ENCODE results near the gene VARS2.

Gene VARS2

GRCh38 chr6:30881392-30882203, 32.4 kb upstream of the VARS2 start:
- DNase-seq: no peak
- Mint-ChIP-seq H3K4me3 (no peak overlapping the region), H3K27ac (peak overlapping the region; percentile 10), H3K27me3 (no peaks in the 10 kb centered on the region), H3K9me3 (no peaks in the 10 kb centered on the region), H3K36me3 (no peaks in the 10 kb centered on the region), H3K4me1 (peaks cover 59 to 87% of the 10 kb centered on the region in 2 donors)
- ATAC-seq (replicated peaks): no peak

- Mint-ChIP-seq H3K4me3 (no peak overlapping the region), H3K9me3 (no peaks in the 10 kb centered on the region), H3K36me3 (no peaks in the 10 kb centered on the region), H3K27ac (no peak overlapping the region), H3K27me3 (no peaks in the 10 kb centered on the region), H3K4me1 (peaks cover 60 to 83% of the 10 kb centered on the region in 2 donors)
- DNase-seq (no peak), ATAC-seq (replicated peaks) (no peak)
These were observed 31.8 kb upstream of the VARS2 start for GRCh38 chr6:30882204-30882758.

- Mint-ChIP-seq H3K9me3 (no peaks in the 10 kb centered on the region), H3K4me1 (peaks cover 54 to 80% of the 10 kb centered on the region in 2 donors), H3K36me3 (no peaks in the 10 kb centered on the region), H3K4me3 (peak overlapping the region; percentile 52 to 82), H3K27ac (peak overlapping the region; percentile 79), H3K27me3 (no peaks in the 10 kb centered on the region)
- DNase-seq: no peak
- ATAC-seq (replicated peaks): peak; percentile 41 to 55
These were observed 31.0 kb upstream of the VARS2 start for GRCh38 chr6:30882759-30883684.

GRCh38 chr6:30883685-30884520, 30.1 kb upstream of the VARS2 start, which contains the start of gene DDR1:
TSS of gene DDR1 (plus strand) at chr6:30884519. CDS start at chr6:30888730, 4,211 bp downstream.
- H3K27me3 Mint-ChIP-seq: no peaks in the 10 kb centered on the region
- H3K36me3 Mint-ChIP-seq: peaks cover 0 to 4% of the 10 kb centered on the region in 2 donors
- H3K4me3 Mint-ChIP-seq: peak within 1 kb of the TSS; percentile 52 to 83
- peaks cover 51 to 78% of the 10 kb centered on the region in 2 donors for H3K4me1 Mint-ChIP-seq
- DNase-seq (no peak), ATAC-seq (replicated peaks) (peak; percentile 55 to 59)
- no peaks in the 10 kb centered on the region for H3K9me3 Mint-ChIP-seq
- H3K27ac Mint-ChIP-seq: peak within 1 kb of the TSS; percentile 79

GRCh38 chr6:30884521-30885480, 29.2 kb upstream of the VARS2 start:
- no peaks in the 10 kb centered on the region for H3K9me3 Mint-ChIP-seq
- peaks cover 49 to 73% of the 10 kb centered on the region in 2 donors for H3K4me1 Mint-ChIP-seq
- peak; percentile 57 for DNase-seq
- H3K27me3 Mint-ChIP-seq: no peaks in the 10 kb centered on the region
- peak overlapping the region; percentile 52 to 83 for H3K4me3 Mint-ChIP-seq
- peak; percentile 70 to 72 for ATAC-seq (replicated peaks)
- H3K27ac Mint-ChIP-seq: peak overlapping the region; percentile 76
- H3K36me3 Mint-ChIP-seq: peaks cover 3 to 6% of the 10 kb centered on the region in 2 donors

GRCh38 chr6:30885481-30885998, 28.5 kb upstream of the VARS2 start:
- no peaks in the 10 kb centered on the region for H3K9me3 Mint-ChIP-seq
- H3K36me3 Mint-ChIP-seq: peaks cover 10 to 13% of the 10 kb centered on the region in 2 donors
- H3K4me1 Mint-ChIP-seq: peaks cover 44 to 66% of the 10 kb centered on the region in 2 donors
- peak overlapping the region; percentile 52 to 83 for H3K4me3 Mint-ChIP-seq
- no peaks in the 10 kb centered on the region for H3K27me3 Mint-ChIP-seq
- DNase-seq (no peak), ATAC-seq (replicated peaks) (no peak)
- peak overlapping the region; percentile 76 for H3K27ac Mint-ChIP-seq

- Mint-ChIP-seq H3K4me1 (peaks cover 42 to 59% of the 10 kb centered on the region in 2 donors), H3K27ac (peak overlapping the region; percentile 76), H3K9me3 (no peaks in the 10 kb centered on the region), H3K4me3 (peak overlapping the region; percentile 52 to 83), H3K27me3 (no peaks in the 10 kb centered on the region), H3K36me3 (peaks cover 10 to 13% of the 10 kb centered on the region in 2 donors)
- ATAC-seq (replicated peaks): no peak
- no peak for DNase-seq
These were observed 27.8 kb upstream of the VARS2 start for GRCh38 chr6:30885999-30886896.

GRCh38 chr6:30886897-30887255, 27.2 kb upstream of the VARS2 start:
- Mint-ChIP-seq H3K27ac (no peak overlapping the region), H3K4me3 (no peak overlapping the region), H3K36me3 (peaks cover 10 to 13% of the 10 kb centered on the region in 2 donors), H3K27me3 (no peaks in the 10 kb centered on the region), H3K9me3 (no peaks in the 10 kb centered on the region), H3K4me1 (peaks cover 36 to 53% of the 10 kb centered on the region in 2 donors)
- DNase-seq (no peak), ATAC-seq (replicated peaks) (no peak)

- no peak overlapping the region for H3K27ac Mint-ChIP-seq
These were observed 25.9 kb upstream of the VARS2 start for GRCh38 chr6:30887901-30888815.

GRCh38 chr6:30888816-30889495, 25.1 kb upstream of the VARS2 start:
- no peak overlapping the region for H3K27ac Mint-ChIP-seq
- H3K27me3 Mint-ChIP-seq: no peaks in the 10 kb centered on the region
- DNase-seq (no peak), ATAC-seq (replicated peaks) (no peak)
- H3K36me3 Mint-ChIP-seq: peaks cover 17% of the 10 kb centered on the region in 2 donors
- no peak overlapping the region for H3K4me3 Mint-ChIP-seq
- H3K4me1 Mint-ChIP-seq: peaks cover 20 to 34% of the 10 kb centered on the region in 2 donors
- no peaks in the 10 kb centered on the region for H3K9me3 Mint-ChIP-seq

More at GRCh38 chr6:30887901-30888815, 25.9 kb upstream of the VARS2 start:
- DNase-seq: no peak
- Mint-ChIP-seq H3K36me3 (peaks cover 17% of the 10 kb centered on the region in 2 donors), H3K4me1 (peaks cover 25 to 41% of the 10 kb centered on the region in 2 donors), H3K9me3 (no peaks in the 10 kb centered on the region), H3K27me3 (no peaks in the 10 kb centered on the region), H3K4me3 (no peak overlapping the region)
- ATAC-seq (replicated peaks): no peak
